Pancreas (tissue), 10 donors: ENCODE measurements around the gene PTPRD. TPM values are rescaled to one million over a fixed set of nuclear protein-coding genes. Genes with fewer than 3 reads are reported as not detected.

Experiments
- ATAC-seq, 4 donors: fragments of 200-7000 bp; cut with Tn5 transposase; one replicate each; pipeline versions ENCODE4 v1.8.0 to v1.9.1; 2020; ENCODE audit warnings: mild to moderate bottlenecking in 4 of 4, moderate library complexity in 4 of 4
- DNase-seq, 6 donors: peaks; one replicate each; pipeline ENCODE4 v3.0.0-alpha.2; 2020
- FAIRE-seq: peaks from 2 replicates; lab custom pipeline; 2012; peaks lifted over from hg19 to GRCh38; lab: Jason Lieb, UNC
- H3K27ac ChIP-seq, 4 donors: fragments of 200-600 bp; sonication (generic); 1 replicate in 3 of 4; 2 replicates in 1 of 4; pipeline versions ENCODE4 v1.5.0 to v1.8.0; 2020
- H3K27me3 ChIP-seq, 4 donors: fragments of 200-600 bp; one replicate each; pipeline ENCODE4 v1.8.0; 2021
- H3K36me3 ChIP-seq, 3 donors: fragments of 200-600 bp; sonication (generic) in 1 of 3; one replicate each; pipeline versions ENCODE4 v1.5.0 to v1.8.0; 2020 to 2021
- H3K4me1 ChIP-seq, 3 donors: fragments of 200-600 bp; one replicate each; pipeline ENCODE4 v1.8.0; 2021
- H3K4me3 ChIP-seq, 4 donors: fragments of 200-600 bp; sonication (generic) in 2 of 4; one replicate each; pipeline versions ENCODE4 v1.5.0 to v1.8.0; 2020 to 2021
- H3K9me3 ChIP-seq, 4 donors: fragments of 200-600 bp; one replicate each; pipeline ENCODE4 v1.8.0; 2021
- WGBS, 2 donors: extraction: QIAGEN DNeasy Blood & Tissue Kit; methylation state at CpG; one replicate each; pipeline ENCODE4 v1.1.7; 2013; 5-methylcytosine and 5-hydroxymethylcytosine counted together
- intact Hi-C, 3 donors: fragments of 100-400 bp; cut with DNase I; formaldehyde crosslinking; loops; one replicate each; pipeline versions ENCODE4 v1.11.1 to v1.14.2; 2022
- polyA plus RNA-seq, 2 donors: library from polyadenylated mRNA; stranded (reverse); fragments of 200-250 nt; gene quantifications; one replicate each; pipeline ENCODE4 v1.2.3, GENCODE V29; 2013
- total RNA-seq, 6 donors: library from RNA; stranded (reverse); fragmentation: NEBNext Ultra II Directional in 4 of 6; extraction: Animal tissue kit (Norgen Biotek cat#: 25700) in 4 of 6; gene quantifications; one replicate each; pipeline versions ENCODE4 v1.2.1 to v1.2.4, GENCODE V29; 2021 to 2023
- TF ChIP-seq, protein P1 (sequence below), 4 donors: fragments of 200-600 bp; sonication (generic) in 3 of 4; IDR thresholded peaks; one replicate each; pipeline versions ENCODE4 v1.5.0 to v1.8.0; 2021; ENCODE audit warnings: antibody characterized with exemption in 4 of 4
- donor health status: healthy with polysubstance abuse.
- donor health status: DM: no; HTN: no; CAD: no; lungs with moderate emphysema.
- donor health status: DM: no; HTN: no; CAD: no.
- donor health status: control.
- donor health status: control.
- donor health status: Bipolar disorder and iron deficiency.
- donor health status: DM: yes; HTN: yes; CAD: no.
- donor health status: DM: no; HTN: no; CAD: no.
- donor health status: DM: no; HTN: no; CAD: no.
- donor health status: DM: yes; HTN: yes; CAD: no.

The PTPRD gene
- total and polyA plus RNA-seq, 8 donors = 2.1 to 21.7 (median 5.1) TPM

GRCh38 chr9:9498846-9499245, 1114.0 kb downstream of the PTPRD start:
- intact Hi-C loops = loop anchor here in 1 of 3 donors (10.0 kb wide), 1 partner anchor 64 kb away; no protein-coding TSS in a partner anchor
- DNase-seq (no peak), FAIRE-seq (no peak), ATAC-seq (no peak)
- no peaks in the 10 kb centered on the region for H3K4me1 ChIP-seq
- no peak overlapping the region for H3K4me3 ChIP-seq
- TF ChIP-seq, protein P1, sequence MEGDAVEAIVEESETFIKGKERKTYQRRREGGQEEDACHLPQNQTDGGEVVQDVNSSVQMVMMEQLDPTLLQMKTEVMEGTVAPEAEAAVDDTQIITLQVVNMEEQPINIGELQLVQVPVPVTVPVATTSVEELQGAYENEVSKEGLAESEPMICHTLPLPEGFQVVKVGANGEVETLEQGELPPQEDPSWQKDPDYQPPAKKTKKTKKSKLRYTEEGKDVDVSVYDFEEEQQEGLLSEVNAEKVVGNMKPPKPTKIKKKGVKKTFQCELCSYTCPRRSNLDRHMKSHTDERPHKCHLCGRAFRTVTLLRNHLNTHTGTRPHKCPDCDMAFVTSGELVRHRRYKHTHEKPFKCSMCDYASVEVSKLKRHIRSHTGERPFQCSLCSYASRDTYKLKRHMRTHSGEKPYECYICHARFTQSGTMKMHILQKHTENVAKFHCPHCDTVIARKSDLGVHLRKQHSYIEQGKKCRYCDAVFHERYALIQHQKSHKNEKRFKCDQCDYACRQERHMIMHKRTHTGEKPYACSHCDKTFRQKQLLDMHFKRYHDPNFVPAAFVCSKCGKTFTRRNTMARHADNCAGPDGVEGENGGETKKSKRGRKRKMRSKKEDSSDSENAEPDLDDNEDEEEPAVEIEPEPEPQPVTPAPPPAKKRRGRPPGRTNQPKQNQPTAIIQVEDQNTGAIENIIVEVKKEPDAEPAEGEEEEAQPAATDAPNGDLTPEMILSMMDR (IDR thresholded peaks at IDR 0.05) = no peak
- H3K27ac ChIP-seq = no peak overlapping the region
- H3K27me3 ChIP-seq = no peaks in the 10 kb centered on the region
- 20 to 50% methylated on average over 2 of the region's 2 CpGs for whole genome bisulfite sequencing, 2 donors
- no peaks in the 10 kb centered on the region for H3K36me3 ChIP-seq
- H3K9me3 ChIP-seq = no peaks in the 10 kb centered on the region

DNA sequence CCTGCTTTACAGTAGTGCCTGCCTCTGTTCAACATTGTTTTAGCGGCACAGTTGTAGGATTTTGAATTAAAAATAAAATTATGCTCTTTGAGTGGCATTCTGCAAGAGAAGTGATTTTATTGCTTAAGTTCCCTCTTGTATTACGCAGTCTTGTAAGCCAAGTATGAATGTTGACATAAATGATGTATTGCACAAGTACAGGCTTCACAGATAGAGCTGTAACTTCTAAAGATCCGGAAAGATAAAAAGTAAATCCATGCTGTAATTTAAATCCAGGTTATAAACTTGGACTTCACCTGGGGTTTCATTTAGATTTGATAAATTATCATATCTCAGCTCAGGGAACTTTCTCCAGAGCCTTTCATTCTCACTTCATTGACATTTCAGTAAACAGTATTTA, 1114.7 kb downstream of the PTPRD start:
- intact Hi-C loops = loop anchor here in 1 of 3 donors (10.0 kb wide), 1 partner anchor 63 kb away; no protein-coding TSS in a partner anchor
- H3K4me1 ChIP-seq = no peaks in the 10 kb centered on the region
- 25 to 29% methylated on average over 3 of the region's 3 CpGs for WGBS, 2 donors
- H3K4me3 ChIP-seq = no peak overlapping the region
- H3K27me3 ChIP-seq = no peaks in the 10 kb centered on the region
- DNase-seq = no peak
- no peak for ATAC-seq
- H3K27ac ChIP-seq = no peak overlapping the region
- TF ChIP-seq, protein P1 (IDR thresholded peaks at IDR 0.05) = no peak
- H3K9me3 ChIP-seq = no peaks in the 10 kb centered on the region
- no peaks in the 10 kb centered on the region for H3K36me3 ChIP-seq
- no peak for FAIRE-seq

- intact Hi-C loops = loop anchor here in 1 of 3 donors (10.0 kb wide), 1 partner anchor 60 kb away; no protein-coding TSS in a partner anchor
- no peak for DNase-seq
- no peaks in the 10 kb centered on the region for H3K9me3 ChIP-seq
- no peaks in the 10 kb centered on the region for H3K36me3 ChIP-seq
- H3K4me3 ChIP-seq = no peak overlapping the region
- TF ChIP-seq, protein P1 (IDR thresholded peaks at IDR 0.05) = no peak
- no peak overlapping the region for H3K27ac ChIP-seq
- no peak for FAIRE-seq
- 41 to 59% methylated on average over 3 of the region's 3 CpGs for WGBS, 2 donors
- no peaks in the 10 kb centered on the region for H3K4me1 ChIP-seq
- H3K27me3 ChIP-seq = no peaks in the 10 kb centered on the region
- ATAC-seq = no peak
These were observed 1118.5 kb downstream of the PTPRD start for GRCh38 chr9:9494336-9494735.

GRCh38 chr9:9492506-9492905, 1120.3 kb downstream of the PTPRD start:
- H3K36me3 ChIP-seq = no peaks in the 10 kb centered on the region
- no peaks in the 10 kb centered on the region for H3K9me3 ChIP-seq
- TF ChIP-seq, protein P1 (IDR thresholded peaks at IDR 0.05) = no peak
- intact Hi-C loops = loop anchor here in 1 of 3 donors (10.0 kb wide), 1 partner anchor 58 kb away; no protein-coding TSS in a partner anchor
- no peaks in the 10 kb centered on the region for H3K4me1 ChIP-seq
- H3K4me3 ChIP-seq = no peak overlapping the region
- no peak overlapping the region for H3K27ac ChIP-seq
- FAIRE-seq (peak; percentile 59), DNase-seq (no peak), ATAC-seq (no peak)
- H3K27me3 ChIP-seq = no peaks in the 10 kb centered on the region
- whole genome bisulfite sequencing, 2 donors = 59 to 80% methylated on average over 3 of the region's 3 CpGs

DNA sequence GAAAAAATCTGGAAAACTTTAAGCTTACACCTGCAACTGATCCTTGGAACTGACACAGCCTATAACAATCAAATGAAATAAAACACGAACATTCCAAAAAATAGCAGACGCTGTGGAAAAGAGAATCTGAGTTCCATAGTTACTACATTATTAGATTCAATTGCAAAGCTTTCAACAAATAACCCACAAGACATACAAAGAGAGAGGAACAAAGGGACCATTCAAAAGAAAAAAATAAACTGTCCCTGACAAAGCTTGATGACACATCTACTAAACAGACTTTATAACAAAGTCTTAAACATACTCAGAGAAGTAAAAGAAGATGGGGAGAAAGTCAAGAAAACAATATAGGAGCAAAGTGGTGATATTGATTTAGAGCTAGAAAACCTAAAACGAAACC, 1123.6 kb downstream of the PTPRD start:
- Histone ChIP-seq H3K27me3 (no peaks in the 10 kb centered on the region), H3K4me3 (no peak overlapping the region), H3K27ac (no peak overlapping the region), H3K36me3 (no peaks in the 10 kb centered on the region), H3K9me3 (no peaks in the 10 kb centered on the region), H3K4me1 (no peaks in the 10 kb centered on the region)
- ATAC-seq = no peak
- DNase-seq = no peak
- 50 to 64% methylated on average over 3 of the region's 3 CpGs for WGBS, 2 donors
- FAIRE-seq = no peak
- intact Hi-C loops = no loop called here
- TF ChIP-seq, protein P1 (IDR thresholded peaks at IDR 0.05) = no peak
